ENCODE results near the gene PRLR.

The PRLR gene

GRCh38 chr5:35134278-35135030, 95.8 kb downstream of the PRLR start:
- no peak for TF ChIP-seq CTCF (IDR thresholded peaks at IDR 0.05; ENCODE audit: insufficient read depth, low read depth, low read length, missing control alignments)

GRCh38 chr5:35133186-35133585, 97.1 kb downstream of the PRLR start:
- DNase-seq (ENCODE audit: low read depth): no peak
- no peak for TF ChIP-seq CTCF (IDR thresholded peaks at IDR 0.05; ENCODE audit: insufficient read depth, low read depth, low read length, missing control alignments)
- no peak overlapping the region for H3K4me3 ChIP-seq (ENCODE audit: low read length)

More at GRCh38 chr5:35134278-35135030, 95.8 kb downstream of the PRLR start:
- DNase-seq (ENCODE audit: low read depth): no peak
- no peak overlapping the region for H3K4me3 ChIP-seq (ENCODE audit: low read length)

GRCh38 chr5:35131723-35132122, 98.6 kb downstream of the PRLR start:
- H3K4me3 ChIP-seq (ENCODE audit: low read length): no peak overlapping the region
- TF ChIP-seq CTCF (IDR thresholded peaks at IDR 0.05; ENCODE audit: insufficient read depth, low read depth, low read length, missing control alignments): no peak
- DNase-seq (ENCODE audit: low read depth): no peak

DNA sequence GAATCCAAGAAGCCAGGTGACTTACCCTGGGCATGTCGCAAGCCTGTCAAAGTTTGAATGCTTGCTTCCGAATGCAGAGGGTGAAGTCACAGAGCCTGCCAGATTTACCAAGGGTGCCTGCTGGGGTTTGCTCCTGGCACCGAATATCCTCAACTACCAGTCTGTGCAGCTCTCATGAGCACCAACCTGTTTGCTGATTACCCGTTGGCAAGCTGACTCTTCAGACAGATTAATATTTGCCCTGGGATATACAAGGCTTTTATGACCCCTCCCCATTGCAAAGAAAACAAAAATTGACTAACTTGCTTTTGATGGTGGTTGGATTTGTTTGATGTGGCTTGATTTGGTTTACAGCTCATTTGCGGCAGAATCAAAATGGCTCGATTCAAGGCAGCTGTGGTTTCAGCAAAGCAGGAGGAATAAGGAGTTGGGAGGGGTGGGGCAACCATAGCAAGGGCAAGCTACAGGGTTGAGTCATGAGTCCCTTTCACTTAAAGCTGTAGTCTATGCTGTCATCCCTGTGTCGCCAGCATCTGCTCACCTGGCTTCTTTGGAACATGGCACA, 100.3 kb downstream of the PRLR start:
- H3K4me3 ChIP-seq (ENCODE audit: low read length): no peak overlapping the region
- no peak for TF ChIP-seq CTCF (IDR thresholded peaks at IDR 0.05; ENCODE audit: insufficient read depth, low read depth, low read length, missing control alignments)
- DNase-seq (ENCODE audit: low read depth): peak; percentile 26

- TF ChIP-seq CTCF (IDR thresholded peaks at IDR 0.05; ENCODE audit: insufficient read depth, low read depth, low read length, missing control alignments): no peak
- H3K4me3 ChIP-seq (ENCODE audit: low read length): no peak overlapping the region
- no peak for DNase-seq (ENCODE audit: low read depth)
Observed at GRCh38 chr5:35129276-35129675, 101.0 kb downstream of the PRLR start.

DNA sequence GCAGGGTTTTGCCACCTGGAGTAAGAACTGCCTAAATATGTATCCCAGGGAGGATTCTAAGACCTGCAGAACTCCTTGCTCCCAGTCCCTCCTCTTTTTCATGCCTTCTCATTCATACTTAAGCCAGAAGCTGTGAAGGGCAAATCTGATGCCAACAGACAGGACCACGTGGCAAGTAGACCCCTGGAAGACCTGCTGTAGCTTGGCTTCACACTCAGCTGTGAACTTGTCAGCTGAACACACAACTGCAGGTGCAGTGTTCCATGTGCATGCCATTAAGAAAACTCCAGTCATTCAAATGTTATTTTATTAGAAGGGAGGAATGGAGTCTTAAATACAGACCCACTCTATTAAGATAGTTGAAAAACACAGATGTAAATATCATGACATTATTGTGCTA, 103.3 kb downstream of the PRLR start:
- no peak for TF ChIP-seq CTCF (IDR thresholded peaks at IDR 0.05; ENCODE audit: insufficient read depth, low read depth, low read length, missing control alignments)
- DNase-seq (ENCODE audit: low read depth): no peak
- no peak overlapping the region for H3K4me3 ChIP-seq (ENCODE audit: low read length)

DNA sequence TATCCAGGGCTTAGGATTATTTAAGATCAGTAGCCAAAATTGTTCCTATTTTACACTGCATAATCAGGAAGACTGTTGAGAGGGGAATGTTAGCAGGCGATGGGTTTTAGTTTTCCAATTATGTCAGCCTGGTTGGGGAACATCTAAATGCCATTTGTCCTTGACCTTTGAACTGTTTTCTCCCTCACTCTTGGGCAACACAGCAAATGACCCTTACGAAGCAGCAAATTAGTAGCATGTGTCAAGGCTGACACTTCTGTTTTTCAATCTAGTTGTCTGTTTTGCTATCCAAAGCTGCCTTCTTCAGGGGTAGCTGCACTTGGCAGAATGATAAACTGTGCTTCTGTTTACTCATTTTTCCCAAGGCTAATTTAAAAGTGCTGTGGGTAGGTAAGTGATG, 104.5 kb downstream of the PRLR start:
- no peak for TF ChIP-seq CTCF (IDR thresholded peaks at IDR 0.05; ENCODE audit: insufficient read depth, low read depth, low read length, missing control alignments)
- no peak for DNase-seq (ENCODE audit: low read depth)
- no peak overlapping the region for H3K4me3 ChIP-seq (ENCODE audit: low read length)
